DMS53 treated with DMSO at 0.1 percent for 48 hours (cell line): ENCODE data around the gene C11orf24.

Experiments
- DNase-seq: peaks from one replicate; lab custom pipeline; 2025; ENCODE audit not compliant: unreplicated experiment; lab: John Stamatoyannopoulos, UW

Gene C11orf24

DNA sequence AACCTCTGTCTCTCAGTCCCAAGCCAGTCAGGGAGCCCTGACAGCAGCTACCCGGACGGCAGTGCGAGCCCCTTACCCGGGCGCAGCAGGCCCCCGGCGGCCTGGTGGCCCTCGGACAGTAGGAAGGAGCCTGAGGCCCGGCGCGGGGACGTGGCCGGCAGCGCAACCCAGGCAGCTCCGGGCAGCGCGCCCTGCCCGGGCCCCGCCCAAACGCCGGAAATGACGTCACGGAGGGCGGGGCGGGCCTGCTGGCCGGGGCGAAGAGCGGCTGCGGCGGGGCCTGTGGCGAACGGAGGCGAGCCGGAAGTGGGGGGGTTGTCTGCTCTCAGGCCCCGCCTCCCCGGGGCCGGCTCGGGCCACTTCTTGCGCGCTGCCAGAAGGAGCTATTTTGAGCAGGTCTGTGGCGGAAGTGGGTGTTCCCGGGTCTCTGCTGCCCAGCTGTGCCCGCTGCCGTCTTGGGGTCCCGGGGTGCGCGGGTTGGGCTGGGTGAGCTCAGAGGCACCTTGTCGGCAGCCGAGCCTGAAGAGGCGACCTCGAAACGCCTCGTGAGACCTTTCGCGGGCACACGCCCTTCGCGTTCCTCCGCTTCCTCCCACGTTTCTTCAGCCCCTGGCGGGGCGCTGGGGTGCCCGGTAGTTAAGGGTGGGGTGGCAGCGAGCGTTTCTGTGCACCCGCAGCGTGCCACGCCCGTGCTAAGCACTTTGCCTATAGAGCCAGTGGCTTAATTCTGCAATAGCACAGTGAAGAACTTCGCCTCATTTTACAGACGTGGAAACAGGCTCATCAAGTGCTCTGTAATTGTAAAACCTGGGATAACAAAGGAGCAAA is at the start of gene C11orf24:
Gene C11orf24, minus strand, starts transcription at position 193 of the 828 bp plus-strand sequence. CDS start 8,206 bp downstream, outside the sequence.
- peak; percentile 97 for DNase-seq

GRCh38 chr11:68317147-68317785 is 45.5 kb upstream of the C11orf24 start:
- no peak for DNase-seq

DNA sequence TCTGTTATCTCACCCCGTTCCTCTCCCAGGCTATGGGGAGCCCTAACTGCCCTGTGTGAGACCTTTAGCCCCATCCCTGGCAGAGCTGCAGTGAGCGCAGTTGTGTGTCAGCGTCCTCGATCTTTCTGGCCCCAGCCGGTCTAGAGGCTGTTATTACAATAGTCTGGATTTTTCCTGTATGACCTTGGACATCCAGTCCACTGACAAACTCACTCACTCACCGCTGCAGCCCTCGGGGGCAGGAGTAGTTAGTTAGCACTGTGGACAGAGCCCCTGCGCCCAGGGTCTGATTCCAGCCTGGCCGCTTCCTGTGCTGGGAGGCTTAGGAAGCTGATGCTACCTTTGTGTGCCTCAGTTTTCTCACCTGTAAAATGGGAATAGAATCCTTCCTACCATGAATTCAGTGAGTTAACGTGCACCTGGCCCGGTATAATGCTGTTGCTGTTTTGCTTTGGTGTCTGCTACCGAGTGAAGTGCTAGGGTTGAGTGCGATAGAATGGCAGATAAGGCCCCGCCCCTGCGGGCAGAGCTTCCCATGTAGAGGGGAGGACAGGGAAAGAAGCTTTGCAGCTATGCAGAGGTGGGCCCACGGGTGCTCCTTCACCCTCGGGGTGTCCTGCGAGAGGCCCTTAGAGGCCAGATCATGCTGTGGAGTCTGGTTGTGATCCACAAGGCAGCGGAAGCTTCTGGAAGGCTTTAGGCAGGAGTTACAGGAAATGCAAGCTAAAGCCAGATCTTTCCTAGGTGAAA is 43.6 kb upstream of the C11orf24 start:
- peak; percentile 53 for DNase-seq

DNA sequence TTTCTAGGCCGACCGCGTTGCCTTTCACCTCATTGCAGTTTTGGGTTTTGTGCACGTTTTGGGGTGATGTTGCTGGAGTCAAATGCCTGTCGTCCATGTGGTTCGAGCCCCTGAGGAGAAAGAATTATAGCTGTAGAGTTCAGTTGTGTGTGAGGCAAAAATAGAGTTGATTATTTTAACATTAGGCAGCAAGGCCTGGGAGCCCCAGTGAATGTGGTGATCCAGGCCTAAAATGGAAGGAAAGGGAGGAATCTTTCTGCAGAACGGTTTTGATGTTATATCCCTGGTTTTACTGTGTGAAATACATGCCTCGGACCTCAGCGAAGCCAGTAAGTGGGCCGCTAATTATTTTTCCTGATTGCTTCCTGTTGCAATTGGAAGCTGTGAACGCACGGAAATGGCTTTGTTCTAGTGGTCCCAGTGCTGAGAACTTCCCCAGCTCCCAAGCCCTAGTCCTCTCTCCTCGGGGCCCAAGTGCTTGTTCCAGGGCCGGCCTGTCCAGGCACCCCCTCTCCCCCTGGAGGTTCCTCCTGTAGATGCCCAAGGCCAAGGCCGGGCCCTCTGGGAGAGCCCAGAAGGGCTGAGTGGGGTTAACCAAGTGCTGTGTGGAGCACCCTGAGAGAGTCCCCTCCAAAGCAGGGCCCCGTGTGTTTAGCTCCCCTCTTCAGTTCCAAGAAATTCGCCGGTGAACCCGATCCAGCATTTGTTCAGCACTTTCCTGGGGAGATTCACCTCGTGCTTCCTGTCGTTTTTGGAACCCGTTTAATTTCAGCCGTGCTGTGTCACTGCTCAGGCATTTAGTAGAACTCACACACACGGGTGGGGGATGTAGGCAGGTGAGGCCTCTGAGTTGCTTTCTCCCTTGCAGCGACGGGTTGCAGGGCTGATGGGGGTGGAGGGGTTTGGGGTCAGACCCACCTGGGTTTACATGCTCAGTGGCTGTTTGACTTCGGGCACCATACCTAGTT is 42.7 kb upstream of the C11orf24 start:
- DNase-seq, result peak; percentile 79

GRCh38 chr11:68313574-68314202 is 41.9 kb upstream of the C11orf24 start:
- no peak for DNase-seq

- no peak for DNase-seq
These were observed 41.2 kb upstream of the C11orf24 start for GRCh38 chr11:68312780-68313573.

GRCh38 chr11:68312117-68312779 is 40.5 kb upstream of the C11orf24 start, which contains the start of gene LRP5:
LRP5 (plus strand) TSS chr11:68312591; CDS start chr11:68312715, 124 bp downstream.
- peak; percentile 25 for DNase-seq

DNA sequence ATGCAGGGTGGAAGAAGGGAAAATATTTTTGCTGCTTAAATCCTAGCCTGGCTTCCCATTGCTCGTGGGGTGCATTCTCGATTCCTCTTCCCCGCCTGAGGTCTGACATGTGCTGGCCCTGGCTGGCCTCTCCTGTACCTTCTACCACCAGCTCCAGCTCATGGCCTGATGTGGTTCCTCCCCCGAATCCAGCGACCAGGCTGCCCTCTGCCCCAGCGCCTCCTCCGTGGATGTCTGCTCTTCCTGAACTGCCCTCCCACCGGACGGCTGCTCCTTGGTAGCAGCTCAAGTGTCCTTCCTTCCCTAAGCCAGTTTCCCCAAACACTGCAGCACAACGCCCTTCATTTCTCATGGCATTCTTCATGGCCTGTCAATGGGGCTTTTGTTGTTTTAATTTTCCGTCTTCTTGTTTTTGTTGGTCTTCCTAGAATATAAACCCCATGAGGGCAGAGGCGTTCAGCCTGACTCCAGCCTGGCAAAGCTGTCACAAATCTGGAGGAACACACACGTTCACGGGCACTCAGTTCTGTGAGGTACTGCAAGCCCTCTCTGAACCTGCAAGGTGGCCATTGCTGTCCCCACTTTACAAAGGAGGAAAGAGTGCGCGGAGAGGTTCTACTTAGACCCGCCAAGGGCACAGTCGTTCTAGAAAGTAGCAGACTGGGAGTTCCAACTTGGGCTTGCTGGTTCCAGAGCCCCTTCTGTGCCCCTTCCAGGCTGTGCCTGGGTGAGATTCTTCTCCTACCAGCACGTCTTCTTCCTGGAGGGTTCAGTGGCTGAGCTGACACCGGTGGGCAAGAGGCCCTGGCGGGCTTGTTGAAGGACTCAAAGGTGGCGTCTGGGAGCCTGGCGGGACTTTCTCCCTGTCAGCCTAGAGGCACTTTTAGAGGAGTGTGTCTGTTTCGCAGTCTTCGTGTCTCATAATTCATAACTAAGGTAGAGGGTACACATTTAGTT is 39.7 kb upstream of the C11orf24 start:
- DNase-seq, result no peak

DNA sequence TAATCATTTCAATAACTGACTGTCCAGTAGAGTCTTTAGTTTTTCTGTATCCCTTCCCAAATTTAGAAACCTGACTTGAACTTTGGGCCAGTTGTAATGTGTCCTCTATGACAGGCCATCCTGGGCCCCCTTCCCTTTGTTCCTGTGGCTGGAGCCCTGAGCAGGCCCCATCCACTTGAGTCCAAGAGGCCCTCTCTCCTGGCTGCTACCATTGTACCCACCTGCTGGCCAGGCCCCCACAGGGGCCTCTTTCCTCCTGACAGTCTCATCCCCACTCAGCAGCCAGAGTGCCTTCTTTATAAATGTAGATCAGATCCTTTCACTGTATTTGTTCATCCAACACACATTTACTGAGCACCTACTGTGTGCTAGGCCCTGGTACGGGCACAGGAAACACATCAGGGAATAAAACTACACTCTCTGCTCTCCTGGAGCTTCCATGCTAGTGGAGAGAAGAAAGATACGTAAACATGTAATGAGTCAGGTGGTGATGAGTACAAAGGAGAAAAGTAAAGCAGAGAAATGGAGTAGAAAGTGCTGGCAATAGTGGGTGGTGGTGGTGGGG is 37.9 kb upstream of the C11orf24 start:
- peak; percentile 68 for DNase-seq

- no peak for DNase-seq
These were observed 36.3 kb upstream of the C11orf24 start for GRCh38 chr11:68308068-68308467.

DNA sequence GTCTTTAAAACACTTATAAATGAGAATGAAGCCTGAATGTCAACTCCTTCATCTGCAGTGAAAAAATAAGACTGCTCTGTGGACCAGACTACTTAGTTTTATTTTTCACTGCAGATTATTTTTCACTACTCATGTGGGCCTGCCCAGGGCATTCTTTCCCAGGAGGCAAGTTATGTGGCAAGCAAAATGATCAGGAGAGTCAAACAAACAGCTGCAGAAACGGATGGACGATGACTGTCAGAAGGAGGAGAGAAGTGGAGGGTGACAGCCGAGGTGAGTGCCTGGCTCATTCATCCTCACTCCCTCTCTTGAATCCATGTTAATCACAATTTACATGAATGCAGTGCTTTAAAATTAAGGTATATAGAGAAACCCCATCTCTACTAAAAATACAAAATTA is 34.9 kb upstream of the C11orf24 start:
- no peak for DNase-seq

DNA sequence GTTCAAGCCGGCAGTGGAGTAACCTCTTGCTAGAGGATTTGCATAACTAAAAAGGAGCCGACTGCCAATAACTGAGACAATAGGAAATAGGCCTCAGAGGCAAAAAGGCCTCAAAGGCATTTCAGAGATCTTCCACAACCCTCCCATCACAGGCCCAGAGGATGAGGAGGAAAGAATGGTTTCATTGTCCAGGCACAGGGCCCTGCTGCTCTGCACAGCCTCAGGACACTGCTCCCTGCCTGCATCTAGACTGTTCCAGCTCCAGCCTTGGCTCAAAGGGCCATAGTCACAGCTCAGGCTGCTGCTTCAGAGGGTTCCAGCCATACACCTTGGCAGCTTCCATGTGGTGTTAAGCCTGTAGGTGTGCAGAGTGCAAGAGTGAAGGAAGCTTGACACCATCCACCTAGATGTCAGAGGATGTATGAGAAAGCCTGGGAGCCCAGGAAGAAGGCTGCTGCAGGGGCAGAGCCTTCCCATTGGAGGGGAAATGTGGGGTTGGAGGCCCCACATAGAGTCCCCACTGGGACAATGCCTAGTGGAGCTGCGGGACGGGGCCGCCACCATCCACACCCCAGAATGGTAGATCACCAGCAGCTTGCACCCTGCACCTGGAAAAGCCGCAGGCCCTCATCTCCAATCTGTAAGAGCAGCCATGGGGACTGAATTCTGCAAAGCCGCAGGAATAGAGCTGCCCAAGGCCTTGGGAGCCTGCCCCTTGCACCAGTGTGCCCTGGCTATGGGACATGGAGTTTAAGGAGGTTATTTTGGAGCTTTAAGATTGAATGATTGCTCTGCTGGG is 32.4 kb upstream of the C11orf24 start:
- DNase-seq, result no peak

- no peak for DNase-seq
These were observed 31.3 kb upstream of the C11orf24 start for GRCh38 chr11:68303083-68303482.

DNA sequence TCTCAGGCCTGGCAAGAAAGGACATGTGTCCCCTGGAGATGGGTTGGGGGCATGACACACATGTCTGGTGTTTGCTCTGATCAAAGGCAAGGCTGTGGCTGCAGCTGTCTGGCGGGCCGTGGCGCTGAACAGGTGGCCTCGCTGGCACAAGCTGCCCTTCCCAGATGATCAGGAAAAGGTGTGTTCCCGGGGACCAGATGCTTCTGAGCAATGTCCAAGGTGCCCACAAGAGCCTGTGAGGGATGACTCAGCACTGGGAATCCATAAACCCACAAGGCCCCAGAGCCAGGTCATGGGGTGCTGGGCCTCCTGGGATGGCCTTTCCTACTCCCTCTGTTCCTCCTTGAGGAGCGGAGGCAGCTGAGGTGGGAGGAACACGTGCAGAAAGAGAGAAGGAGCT is 30.9 kb upstream of the C11orf24 start:
- peak; percentile 99 for DNase-seq

DNA sequence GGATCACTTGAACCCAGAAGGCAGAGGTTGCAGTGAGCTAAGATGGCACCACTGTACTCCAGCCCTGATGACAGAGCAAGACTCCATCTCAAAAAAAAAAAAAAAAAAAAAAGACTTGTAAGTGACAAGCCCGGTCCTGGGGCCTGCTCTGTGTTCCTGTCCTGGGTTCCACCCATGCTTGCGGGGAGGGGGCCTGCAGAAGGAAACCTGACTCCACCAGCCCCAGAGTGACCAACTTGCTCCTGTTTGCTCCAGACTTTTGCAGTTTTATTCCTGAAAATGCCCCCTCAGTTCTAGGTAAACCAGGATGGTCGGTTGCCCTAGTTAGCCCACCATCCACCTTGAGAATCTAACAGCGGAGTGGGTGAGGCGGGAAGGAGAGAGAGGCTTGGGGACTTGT is 30.5 kb upstream of the C11orf24 start:
- peak; percentile 71 for DNase-seq

DNA sequence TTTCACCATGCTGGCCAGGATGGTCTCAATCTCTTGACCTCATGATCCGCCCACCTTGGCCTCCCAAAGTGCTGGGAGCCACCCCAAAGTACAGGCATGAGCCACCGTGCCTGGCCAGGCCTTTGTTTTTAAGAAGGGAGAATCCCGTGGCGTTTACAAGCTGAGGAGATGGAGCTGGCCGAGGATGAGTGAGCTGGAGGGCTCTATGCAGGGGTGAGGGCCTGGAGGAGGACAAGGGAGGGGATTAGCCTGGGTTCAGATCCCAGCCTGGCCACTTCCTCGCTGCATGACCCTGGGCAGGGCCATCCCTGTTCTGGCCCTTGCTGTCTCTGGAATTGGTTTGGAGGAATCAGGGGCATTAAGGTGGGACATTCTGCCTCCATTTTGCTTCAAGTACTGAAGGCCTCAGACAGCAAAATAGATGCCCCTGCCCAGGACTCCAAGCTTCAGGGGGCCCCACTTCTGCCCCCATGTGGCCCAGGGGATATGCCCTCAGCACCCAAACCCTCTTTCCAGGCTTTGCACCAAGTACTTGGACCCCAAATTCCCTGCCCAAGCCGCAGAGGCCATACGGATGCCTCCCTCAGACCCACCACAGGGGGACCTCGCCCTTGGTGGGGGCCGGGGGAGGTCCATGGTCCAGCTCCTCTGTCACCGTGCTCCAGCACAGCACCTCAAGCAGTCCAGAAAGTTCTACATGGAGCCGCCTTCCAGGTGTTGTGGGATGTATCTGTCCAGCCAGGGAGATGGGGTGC is 28.5 kb upstream of the C11orf24 start:
- no peak for DNase-seq
